Nephron progenitor cell (in vitro differentiated cells): ENCODE measurements around the gene KANSL1.

Source experiments
- DNase-seq: peaks from one replicate; pipeline ENCODE4 v3.0.0; 2021
- H3K27ac Mint-ChIP-seq: 2 replicates; pipeline ENCODE4 v1.8.0; 2021; ENCODE audit warnings: mild to moderate bottlenecking, moderate library complexity, mixed read lengths
- H3K27me3 Mint-ChIP-seq: 2 replicates; pipeline ENCODE4 v1.8.0; 2021; ENCODE audit warnings: mild to moderate bottlenecking, low read depth, mixed read lengths; ENCODE audit not compliant: poor library complexity
- H3K36me3 Mint-ChIP-seq: 2 replicates; pipeline ENCODE4 v1.8.0; 2021; ENCODE audit warnings: low read depth, mixed read lengths
- H3K4me1 Mint-ChIP-seq: 2 replicates; pipeline ENCODE4 v1.8.0; 2021; ENCODE audit warnings: mixed read lengths
- H3K4me3 Mint-ChIP-seq: 2 replicates; pipeline ENCODE4 v1.8.0; 2021; ENCODE audit warnings: mild to moderate bottlenecking, moderate library complexity, mixed read lengths
- H3K9me3 Mint-ChIP-seq: 2 replicates; pipeline ENCODE4 v1.8.0; 2021; ENCODE audit warnings: mild to moderate bottlenecking, moderate library complexity, mixed read lengths
- TF ChIP-seq, protein P1 (sequence below): fragments of 200-600 bp; sonication (generic); IDR thresholded peaks from 2 replicates; pipeline ENCODE4 v1.5.0; 2021; ENCODE audit warnings: antibody characterized with exemption

Gene KANSL1

GRCh38 chr17:46002973-46003316 is 190.3 kb downstream of the KANSL1 start:
- Mint-ChIP-seq H3K9me3 (no peaks in the 10 kb centered on the region), H3K27me3 (peaks cover 6% of the 10 kb centered on the region), H3K4me3 (no peak overlapping the region), H3K27ac (peak overlapping the region; percentile 54), H3K36me3 (no peaks in the 10 kb centered on the region), H3K4me1 (peaks cover 24% of the 10 kb centered on the region)
- TF ChIP-seq, protein P1, sequence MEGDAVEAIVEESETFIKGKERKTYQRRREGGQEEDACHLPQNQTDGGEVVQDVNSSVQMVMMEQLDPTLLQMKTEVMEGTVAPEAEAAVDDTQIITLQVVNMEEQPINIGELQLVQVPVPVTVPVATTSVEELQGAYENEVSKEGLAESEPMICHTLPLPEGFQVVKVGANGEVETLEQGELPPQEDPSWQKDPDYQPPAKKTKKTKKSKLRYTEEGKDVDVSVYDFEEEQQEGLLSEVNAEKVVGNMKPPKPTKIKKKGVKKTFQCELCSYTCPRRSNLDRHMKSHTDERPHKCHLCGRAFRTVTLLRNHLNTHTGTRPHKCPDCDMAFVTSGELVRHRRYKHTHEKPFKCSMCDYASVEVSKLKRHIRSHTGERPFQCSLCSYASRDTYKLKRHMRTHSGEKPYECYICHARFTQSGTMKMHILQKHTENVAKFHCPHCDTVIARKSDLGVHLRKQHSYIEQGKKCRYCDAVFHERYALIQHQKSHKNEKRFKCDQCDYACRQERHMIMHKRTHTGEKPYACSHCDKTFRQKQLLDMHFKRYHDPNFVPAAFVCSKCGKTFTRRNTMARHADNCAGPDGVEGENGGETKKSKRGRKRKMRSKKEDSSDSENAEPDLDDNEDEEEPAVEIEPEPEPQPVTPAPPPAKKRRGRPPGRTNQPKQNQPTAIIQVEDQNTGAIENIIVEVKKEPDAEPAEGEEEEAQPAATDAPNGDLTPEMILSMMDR, result no peak
- no peak for DNase-seq

- TF ChIP-seq, protein P1, result peak; percentile 97
- Mint-ChIP-seq H3K27ac (no peak overlapping the region), H3K36me3 (no peaks in the 10 kb centered on the region), H3K4me3 (no peak overlapping the region), H3K4me1 (peaks cover 24% of the 10 kb centered on the region), H3K9me3 (no peaks in the 10 kb centered on the region), H3K27me3 (peaks cover 6% of the 10 kb centered on the region)
- peak; percentile 79 for DNase-seq
These were observed 190.8 kb downstream of the KANSL1 start for GRCh38 chr17:46002311-46002972.

GRCh38 chr17:46001390-46002310 is 191.6 kb downstream of the KANSL1 start:
- Mint-ChIP-seq H3K4me3 (no peak overlapping the region), H3K27me3 (peaks cover 6% of the 10 kb centered on the region), H3K4me1 (peaks cover 24% of the 10 kb centered on the region), H3K27ac (no peak overlapping the region), H3K9me3 (no peaks in the 10 kb centered on the region), H3K36me3 (no peaks in the 10 kb centered on the region)
- TF ChIP-seq, protein P1, result no peak
- DNase-seq, result no peak

DNA sequence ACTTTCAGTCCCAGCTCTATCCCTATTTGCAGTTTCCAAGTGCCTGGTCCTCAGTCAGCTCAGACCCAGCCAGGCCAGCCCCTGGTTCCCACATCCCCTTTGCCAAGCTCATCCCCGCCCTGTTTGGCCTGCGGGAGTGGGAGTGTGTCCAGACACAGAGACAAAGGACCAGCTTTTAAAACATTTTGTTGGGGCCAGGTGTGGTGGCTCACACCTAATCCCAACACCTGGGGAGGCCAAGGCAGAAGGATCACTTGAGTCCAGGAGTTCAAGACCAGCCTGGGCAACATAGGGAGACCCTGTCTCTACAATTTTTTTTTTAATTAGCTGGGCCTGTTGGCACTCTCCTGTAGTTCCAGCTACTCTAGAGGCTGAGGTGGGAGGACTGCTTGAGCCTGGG is 192.5 kb downstream of the KANSL1 start:
- H3K9me3 Mint-ChIP-seq, result no peaks in the 10 kb centered on the region
- peaks cover 6% of the 10 kb centered on the region for H3K27me3 Mint-ChIP-seq
- H3K27ac Mint-ChIP-seq, result no peak overlapping the region
- H3K4me3 Mint-ChIP-seq, result no peak overlapping the region
- TF ChIP-seq, protein P1, result no peak
- no peaks in the 10 kb centered on the region for H3K36me3 Mint-ChIP-seq
- peaks cover 24% of the 10 kb centered on the region for H3K4me1 Mint-ChIP-seq
- no peak for DNase-seq

DNA sequence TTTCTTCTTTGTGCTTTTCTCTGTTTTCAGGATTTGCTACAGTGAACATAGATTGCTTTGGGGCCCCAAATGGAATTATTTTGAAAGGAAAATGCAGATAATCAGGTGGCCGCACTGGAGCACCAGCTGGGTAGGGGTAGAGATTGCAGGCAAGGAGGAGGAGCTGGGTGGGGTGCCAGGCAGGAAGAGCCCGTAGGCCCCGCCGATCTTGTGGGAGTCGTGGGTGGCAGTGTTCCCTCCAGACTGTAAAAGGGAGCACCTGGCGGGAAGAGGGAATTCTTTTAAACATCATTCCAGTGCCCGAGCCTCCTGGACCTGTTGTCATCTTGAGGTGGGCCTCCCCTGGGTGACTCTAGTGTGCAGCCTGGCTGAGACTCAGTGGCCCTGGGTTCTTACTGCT is 192.9 kb downstream of the KANSL1 start:
- Mint-ChIP-seq H3K4me3 (no peak overlapping the region), H3K27me3 (peaks cover 6% of the 10 kb centered on the region), H3K27ac (no peak overlapping the region), H3K36me3 (no peaks in the 10 kb centered on the region), H3K9me3 (no peaks in the 10 kb centered on the region), H3K4me1 (peaks cover 27% of the 10 kb centered on the region)
- TF ChIP-seq, protein P1, result no peak
- DNase-seq, result no peak
